NCI-H1417 (cell line): ENCODE measurements around the gene ENTPD8.

ENCODE experiments used
- DNase-seq, 3 experiments: peaks; one replicate each; lab custom pipeline; 2025; lab: John Stamatoyannopoulos, UW

The ENTPD8 gene

DNA sequence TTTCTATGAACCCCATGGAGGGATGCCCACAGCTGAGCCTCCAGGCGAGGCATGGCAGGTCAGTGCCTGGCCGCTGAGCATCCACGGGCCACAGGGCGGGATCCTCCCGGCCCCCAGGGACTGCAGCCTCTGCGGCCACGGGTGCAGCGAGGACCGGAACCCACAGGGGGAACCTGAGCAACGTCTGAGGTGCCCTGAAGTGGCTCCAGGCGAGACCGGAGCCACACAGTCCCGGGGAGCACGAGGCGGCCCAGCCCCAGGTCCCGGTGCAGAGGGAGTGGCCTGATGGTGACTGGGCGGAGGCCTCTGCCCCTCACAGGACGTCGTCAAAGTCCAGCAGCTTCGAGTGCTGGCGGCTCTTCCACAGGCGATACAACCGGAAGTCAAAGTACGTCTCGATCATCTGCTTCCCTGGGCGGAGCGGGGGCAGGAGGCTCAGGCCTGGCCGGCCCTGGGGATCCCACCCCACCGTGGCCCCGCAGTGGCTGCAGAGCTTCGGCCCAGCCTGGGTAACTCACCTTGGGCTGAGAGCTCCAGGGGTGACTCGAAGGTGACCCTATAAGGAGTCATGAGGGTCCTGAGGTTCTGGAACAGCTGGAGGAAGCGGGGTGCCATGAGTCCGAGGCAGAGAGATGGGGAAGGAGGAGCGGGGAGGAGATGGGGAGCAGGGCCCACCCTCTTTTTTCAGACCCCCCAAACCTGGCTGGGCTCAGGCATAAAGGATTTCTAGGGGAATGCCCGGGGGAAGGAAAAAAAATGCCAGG lies 8.1 kb upstream of the ENTPD8 start:
- DNase-seq: no peak

DNA sequence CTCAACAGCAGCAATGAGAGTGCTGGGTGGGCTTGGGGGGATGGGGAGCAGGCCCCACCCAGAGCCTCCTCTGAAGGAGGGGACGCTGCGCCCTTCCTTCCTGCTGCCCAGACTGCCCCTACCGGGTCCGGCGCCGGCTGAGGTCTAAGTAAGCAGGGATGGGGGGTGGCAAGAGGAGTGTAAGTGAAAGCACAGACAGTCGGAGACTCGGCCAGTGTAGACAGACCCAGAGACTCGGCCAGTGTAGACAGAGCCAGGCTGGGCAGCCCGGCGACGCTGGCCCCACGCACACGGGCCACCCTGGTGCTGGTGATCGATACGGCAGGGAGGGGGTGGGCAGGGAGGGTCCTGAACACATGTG lies 7.4 kb upstream of the ENTPD8 start:
- DNase-seq: no peak

GRCh38 chr9:137447722-137448601 lies 6.8 kb upstream of the ENTPD8 start:
- no peak for DNase-seq

GRCh38 chr9:137446851-137447471 lies 5.8 kb upstream of the ENTPD8 start:
- no peak for DNase-seq

DNA sequence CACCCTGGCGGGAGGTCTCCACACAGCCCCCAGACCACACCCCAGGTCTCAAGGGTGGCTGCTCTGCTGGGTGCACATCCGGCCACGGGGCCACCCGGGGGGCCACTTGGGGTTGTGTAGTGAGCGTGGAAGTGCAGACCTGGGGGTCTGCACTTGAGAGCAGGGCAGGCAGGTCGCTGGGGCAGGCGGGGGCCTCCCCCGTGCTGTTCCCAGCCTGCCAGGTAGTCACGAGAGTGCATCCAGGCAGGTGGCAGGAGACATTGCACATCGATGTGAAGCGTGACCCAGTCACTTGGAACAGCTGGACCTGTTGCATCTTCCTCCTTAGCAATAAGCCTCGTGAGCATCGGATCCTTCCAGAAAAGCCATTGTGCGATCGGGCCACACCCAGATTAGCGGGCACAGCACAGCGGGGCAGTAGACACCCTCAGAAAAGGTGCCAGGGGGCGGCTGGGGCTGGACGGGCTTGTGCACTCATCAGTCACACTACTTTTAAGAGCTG lies 4.8 kb upstream of the ENTPD8 start:
- DNase-seq: peak in 2 of 3 experiments; percentile 4 to 78

DNA sequence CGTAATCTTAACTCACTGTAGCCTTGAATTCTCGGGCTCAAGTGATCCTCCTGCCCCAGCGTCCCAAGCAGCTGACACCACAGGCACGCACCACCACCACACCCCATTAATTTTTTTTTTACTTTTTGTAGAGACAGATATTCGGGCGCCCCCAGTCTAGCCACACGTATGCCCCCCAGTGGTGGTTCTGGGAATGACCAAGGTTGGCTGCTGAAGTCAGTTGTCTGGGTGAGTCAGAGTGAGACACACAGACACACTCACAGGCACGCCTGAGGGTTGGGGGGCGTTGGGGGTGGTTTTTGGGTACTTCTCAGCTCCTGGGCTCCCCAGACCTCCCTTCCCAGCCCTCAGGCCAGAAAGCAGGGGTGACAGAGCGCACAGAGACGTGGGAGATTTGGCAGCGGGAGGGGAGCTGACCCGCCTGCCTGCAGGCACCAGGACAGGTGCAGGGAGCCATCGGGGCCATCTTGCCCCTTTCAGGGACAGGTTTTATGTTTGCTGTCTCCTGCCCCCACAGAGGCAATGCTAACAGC lies 4.2 kb upstream of the ENTPD8 start:
- peak; percentile 44 to 89 (median 85) for DNase-seq

- DNase-seq: no peak
Measured at GRCh38 chr9:137444106-137444790, 3.1 kb upstream of the ENTPD8 start.

DNA sequence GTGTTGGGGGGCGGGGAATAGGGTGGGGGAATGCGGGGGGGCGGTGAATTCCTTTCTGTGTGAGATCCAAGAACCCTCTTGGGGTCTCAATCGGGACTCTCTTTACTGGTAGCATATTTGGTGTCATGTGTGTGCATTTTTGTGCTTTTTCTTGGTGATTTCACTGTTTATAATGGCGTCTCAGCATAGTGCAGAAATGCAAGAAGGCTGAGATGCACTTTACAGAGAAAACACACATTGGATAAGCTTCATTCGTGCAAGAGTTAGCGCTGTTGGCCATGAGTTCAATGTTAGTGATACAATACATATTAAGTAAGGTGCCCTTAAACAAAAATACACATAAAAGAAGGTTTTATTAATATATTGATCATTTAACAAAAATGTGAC lies 771 bp upstream of the ENTPD8 start:
- DNase-seq: peak in 1 of 3 experiments; percentile 61

DNA sequence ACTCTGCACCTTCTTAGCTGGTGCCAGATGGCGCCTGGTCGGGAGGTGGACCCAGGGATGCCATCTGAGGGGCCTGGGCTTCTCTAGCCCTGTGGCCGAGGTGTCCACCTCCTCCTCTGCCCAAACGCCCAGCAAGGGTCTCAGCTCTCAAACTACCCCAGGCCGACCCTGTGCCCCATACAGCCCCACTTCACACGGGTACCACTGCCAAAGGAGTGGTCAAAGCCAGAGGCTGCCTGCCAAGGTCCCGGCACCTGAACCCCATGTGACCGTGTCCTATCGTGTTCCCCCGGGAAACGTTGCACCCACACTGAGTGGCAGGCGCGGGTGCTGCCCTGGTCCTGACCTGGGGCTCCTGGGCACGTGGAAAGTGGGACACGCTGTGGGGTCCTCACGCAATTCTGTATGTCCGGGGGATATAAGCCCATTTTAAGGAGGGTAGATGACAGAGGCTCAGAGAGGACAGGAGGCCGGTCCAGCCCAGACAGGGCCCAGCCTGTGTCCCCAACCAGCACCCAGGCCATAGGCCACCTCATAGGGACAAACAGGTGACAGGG lies 1.9 kb downstream of the ENTPD8 start:
- no peak for DNase-seq

GRCh38 chr9:137438591-137439157 lies 2.5 kb downstream of the ENTPD8 start:
- DNase-seq: no peak

- DNase-seq: no peak
Measured at GRCh38 chr9:137437691-137438590, 3.2 kb downstream of the ENTPD8 start.

DNA sequence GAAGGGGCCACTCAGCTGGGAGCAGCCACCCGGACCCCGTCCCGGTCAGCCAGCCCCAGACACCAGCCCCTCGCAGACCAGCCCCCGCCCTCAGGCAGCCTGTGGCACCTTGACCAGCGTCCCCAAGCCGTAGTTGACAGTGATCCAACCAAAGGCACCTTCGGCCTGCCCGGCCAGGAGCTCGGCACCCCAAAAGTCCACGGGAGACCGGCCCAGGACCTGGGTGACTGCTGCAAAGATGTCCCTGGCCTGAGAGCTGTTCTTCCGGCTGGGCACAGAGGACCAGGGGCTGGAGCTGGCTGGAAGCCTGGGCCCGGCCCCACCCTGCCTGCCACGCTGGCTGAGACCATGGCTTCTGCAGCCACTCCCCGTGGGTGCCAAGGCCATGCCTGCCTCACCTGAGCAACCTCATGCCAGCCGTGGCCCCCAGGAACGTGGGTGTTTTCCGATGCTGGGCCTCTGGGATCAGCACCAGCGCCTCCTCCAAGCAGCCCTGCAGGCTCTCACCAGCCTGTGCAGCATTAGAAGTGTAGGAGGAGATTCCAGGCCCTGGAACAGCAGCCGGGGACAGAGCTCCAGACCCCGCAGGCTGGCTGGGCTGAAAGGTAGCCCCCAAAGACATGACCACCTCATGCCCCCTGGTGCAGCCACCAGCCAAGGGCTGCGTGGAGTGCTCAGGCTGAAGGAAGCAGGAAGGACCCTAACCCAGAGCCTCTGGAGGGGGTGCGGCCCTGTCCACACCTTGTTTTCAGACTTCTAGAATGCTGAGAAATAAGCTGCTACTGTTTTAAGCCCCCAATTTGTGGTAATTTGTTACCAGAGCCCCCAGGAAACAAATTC lies 4.2 kb downstream of the ENTPD8 start:
- DNase-seq: no peak

DNA sequence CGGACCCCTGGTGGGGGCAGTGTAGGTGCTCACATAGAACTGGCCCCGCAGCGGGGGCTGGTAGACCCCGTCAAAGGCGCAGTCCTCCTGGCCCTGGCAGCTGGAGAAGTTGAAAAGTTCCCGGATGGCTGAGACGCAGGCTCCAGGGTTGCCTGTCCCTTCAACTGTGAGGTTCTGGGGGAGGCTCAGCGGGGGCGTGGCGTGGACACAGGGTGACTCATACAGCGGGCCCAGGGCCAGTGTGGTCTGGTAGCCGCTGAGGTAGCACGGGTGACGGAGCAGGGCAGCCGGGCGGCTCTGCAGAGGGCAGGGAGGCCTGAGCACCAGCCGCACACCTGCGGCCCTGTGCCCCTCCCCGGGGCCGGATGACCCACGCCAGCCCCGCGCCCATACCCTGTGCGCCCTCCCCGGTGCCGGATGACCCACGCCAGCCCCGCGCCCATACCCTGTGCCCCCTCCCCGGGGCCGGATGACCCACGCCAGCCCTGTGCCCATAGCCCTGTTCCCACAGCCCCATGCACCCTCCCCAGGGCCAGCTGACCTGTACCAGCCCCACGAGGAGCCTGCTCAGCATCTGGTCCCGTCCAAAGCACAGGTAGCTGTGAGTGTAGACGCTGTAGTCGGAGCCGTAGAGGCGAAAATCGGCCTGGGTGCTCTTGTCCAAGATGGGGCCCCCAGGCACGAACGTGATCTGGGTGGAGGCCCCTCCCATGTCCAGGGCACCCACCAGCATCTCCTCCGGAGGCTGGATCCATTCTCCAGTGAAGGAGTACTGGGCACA lies 5.0 kb downstream of the ENTPD8 start:
- no peak for DNase-seq

DNA sequence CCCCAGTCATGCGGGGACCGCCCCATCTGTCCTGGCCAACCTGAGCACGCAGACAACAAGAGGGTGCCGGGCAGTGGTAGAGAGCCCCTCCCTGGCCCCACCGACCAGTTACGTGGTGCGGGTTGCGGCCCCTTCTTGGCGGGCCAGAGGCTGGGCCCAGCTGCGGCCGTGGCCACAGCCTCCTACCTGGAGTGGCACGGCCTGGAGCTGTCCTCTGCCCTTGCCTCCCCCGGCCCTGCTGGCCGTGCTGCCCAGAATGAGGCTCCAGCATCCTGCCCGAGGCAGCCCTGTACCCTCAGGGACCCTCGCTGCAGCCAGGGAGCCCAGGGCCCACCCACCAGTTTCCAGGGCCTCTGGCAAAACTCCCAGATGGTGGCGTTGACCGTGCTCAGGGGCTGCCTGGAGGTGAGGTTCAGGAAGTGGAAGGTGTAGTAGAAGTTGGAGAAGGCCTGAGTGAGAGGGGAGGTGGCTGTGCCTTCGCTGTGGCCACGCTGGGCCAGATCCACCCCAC lies 5.7 kb downstream of the ENTPD8 start:
- DNase-seq: no peak

DNA sequence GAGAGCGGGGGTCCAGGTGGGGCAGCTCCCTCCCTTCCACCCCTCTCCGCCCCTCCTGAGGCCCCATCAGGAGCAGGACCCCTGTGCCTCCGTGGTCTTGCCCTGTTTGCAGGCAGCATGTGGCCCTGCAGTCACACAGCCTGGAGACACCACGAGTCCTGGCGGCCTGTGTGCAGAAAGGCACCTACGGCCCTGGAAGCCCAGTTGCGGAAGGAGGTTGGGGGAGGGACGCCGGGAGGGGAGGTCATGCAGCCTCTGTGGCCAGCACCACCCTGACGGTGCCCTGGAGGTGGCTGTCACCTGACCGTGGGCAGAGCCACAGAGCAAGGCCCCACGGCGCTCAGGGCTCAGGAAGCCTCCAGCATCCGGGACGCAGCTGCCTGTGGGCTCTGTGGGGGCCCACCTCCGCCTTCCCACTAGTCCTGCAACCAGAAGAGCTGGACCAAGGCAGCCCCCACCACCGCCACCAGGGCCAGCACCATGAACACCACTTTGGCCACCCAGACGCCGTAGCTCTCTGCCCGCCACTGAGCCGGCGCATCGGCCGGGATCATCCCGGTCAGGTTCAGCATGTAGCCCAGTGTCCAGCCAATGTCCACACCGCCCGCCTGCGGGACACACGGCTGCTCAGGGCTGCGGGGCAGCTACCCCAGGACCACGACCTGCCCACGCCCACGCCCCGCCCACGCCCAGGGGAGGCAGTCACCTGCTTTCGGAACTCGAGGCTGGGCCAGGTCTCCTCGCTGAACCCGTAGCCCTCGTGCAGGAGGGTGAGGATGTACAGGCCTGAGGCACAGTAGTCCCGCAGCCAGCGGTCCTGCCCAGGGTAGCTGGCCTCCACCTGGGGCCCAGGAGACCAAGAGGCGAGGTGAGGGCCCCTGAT lies 6.4 kb downstream of the ENTPD8 start:
- DNase-seq: no peak

DNA sequence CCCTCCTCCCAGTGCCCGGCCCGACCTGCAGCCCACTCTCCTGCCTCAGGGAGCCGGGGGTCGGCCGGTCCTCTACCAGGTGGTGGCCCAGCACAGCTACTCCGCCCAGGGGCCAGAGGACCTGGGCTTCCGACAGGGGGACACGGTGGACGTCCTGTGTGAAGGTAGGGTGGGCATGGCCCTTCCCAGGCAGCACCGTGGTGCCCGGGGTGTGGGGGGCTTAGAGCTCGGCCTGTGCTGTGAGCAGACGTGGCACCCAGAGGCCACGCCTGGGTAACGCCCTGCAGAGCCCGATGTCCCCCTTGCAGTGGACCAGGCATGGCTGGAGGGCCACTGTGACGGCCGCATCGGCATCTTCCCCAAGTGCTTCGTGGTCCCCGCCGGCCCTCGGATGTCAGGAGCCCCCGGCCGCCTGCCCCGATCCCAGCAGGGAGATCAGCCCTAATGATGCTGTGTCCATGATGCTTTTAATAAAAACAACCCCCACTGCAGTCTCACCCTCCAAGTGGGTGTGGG lies 7.2 kb downstream of the ENTPD8 start:
- no peak for DNase-seq
